HAP-1 (cell line): ENCODE measurements around the gene HTRA2.
A peak's percentile ranks its signal among the peaks of the same experiment; 100 is the strongest.
"Not testable (repeated sequence)": the region's sequence is repeated elsewhere in the genome, so short reads cannot be mapped to it uniquely, and the experiment has no call there.

Source experiments
- DNase-seq, 2 experiments: peaks; one replicate each; pipeline ENCODE4 v3.0.0-alpha.2; 2016 to 2020; ENCODE audit warnings: low spot score in 2 of 2
- H3K27me3 ChIP-seq: fragments of 250-450 bp; sonication (Bioruptor Pico); 2 replicates; pipeline ENCODE4 v1.5.1; 2020; ENCODE audit warnings: low read depth, mild to moderate bottlenecking, moderate library complexity
- H3K36me3 ChIP-seq: fragments of 250-450 bp; sonication (Bioruptor Pico); replicated peaks from 2 replicates; pipeline ENCODE4 v1.5.1; 2020; ENCODE audit warnings: mild to moderate bottlenecking
- H3K4me1 ChIP-seq: fragments of 250-450 bp; sonication (Bioruptor Pico); 2 replicates; pipeline ENCODE4 v1.5.1; 2020; ENCODE audit warnings: mild to moderate bottlenecking
- H3K4me3 ChIP-seq: fragments of 250-450 bp; sonication (Bioruptor Pico); 2 replicates; pipeline ENCODE4 v1.5.1; 2020; ENCODE audit warnings: mild to moderate bottlenecking, moderate library complexity
- H3K9me3 ChIP-seq: fragments of 250-450 bp; sonication (Bioruptor Pico); 2 replicates; pipeline ENCODE4 v1.5.1; 2020; ENCODE audit warnings: mild to moderate bottlenecking, moderate library complexity
- in situ Hi-C: fragments of 300-500 bp; cut with MboI; formaldehyde crosslinking; loops from 3 replicates; pipeline ENCODE4 v1.14.3; 2020; ENCODE audit warnings: low sequenced_read_pairs, inconsistent platforms, mixed read lengths

HTRA2 gene

GRCh38 chr2:74529357-74530238 lies at the start of gene HTRA2, which contains the start of gene AUP1:
Gene HTRA2, plus strand, starts transcription at chr2:74529933. Its CDS starts 74 bp downstream, at chr2:74530007.
Gene AUP1, minus strand, starts transcription at chr2:74529706. Its CDS starts 77 bp downstream, at chr2:74529629.
- no peaks in the 10 kb centered on the region for H3K9me3 ChIP-seq
- H3K36me3 ChIP-seq = peaks cover 58% of the 10 kb centered on the region
- peak; percentile 98 to 99 for DNase-seq
- H3K4me3 ChIP-seq = peak within 1 kb of the TSS; percentile 80
- in situ Hi-C loops = no loop called here
- H3K27me3 ChIP-seq = no peaks in the 10 kb centered on the region
- H3K4me1 ChIP-seq = peaks cover 13% of the 10 kb centered on the region

DNA sequence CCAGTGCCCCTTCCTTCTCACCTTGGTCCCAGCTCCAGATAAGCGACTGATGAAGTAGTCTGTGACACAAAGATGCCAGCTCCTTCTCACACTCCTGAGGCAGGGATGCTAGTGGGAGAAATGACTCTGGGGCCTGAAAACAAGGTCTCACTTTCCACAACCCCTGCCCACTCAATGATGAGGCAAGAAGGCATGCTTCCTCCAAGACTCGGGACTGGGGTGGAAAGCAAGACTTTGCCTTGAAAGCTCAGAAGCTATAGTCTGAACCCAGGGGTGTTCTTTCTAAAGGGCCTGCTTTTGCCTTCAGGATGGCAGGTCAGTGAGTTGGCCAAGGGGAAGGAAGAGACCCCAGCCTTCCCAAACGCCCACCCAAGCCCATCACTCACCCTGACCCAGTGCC lies 48.3 kb upstream of the HTRA2 start:
- Histone ChIP-seq H3K4me1 (peaks cover 7% of the 10 kb centered on the region), H3K27me3 (no peaks in the 10 kb centered on the region), H3K36me3 (peaks cover 25% of the 10 kb centered on the region), H3K9me3 (no peaks in the 10 kb centered on the region), H3K4me3 (peak overlapping the region; percentile 95)
- no peak for DNase-seq
- in situ Hi-C loops = no loop called here

GRCh38 chr2:74481961-74482800 lies 47.6 kb upstream of the HTRA2 start:
- Histone ChIP-seq H3K36me3 (peaks cover 25% of the 10 kb centered on the region), H3K27me3 (no peaks in the 10 kb centered on the region), H3K9me3 (no peaks in the 10 kb centered on the region), H3K4me3 (peak overlapping the region; percentile 95), H3K4me1 (peaks cover 7% of the 10 kb centered on the region)
- in situ Hi-C loops = no loop called here
- peak in 1 of 2 experiments; percentile 34 for DNase-seq

GRCh38 chr2:74482801-74483674 lies 46.7 kb upstream of the HTRA2 start, which contains the start of the genes CCDC142 and TTC31:
Gene CCDC142, minus strand, starts transcription at chr2:74482998. Its CDS starts 161 bp downstream, at chr2:74482837.
Gene TTC31, plus strand, starts transcription at chr2:74483081. Its CDS starts 15 bp downstream, at chr2:74483096.
- no peaks in the 10 kb centered on the region for H3K9me3 ChIP-seq
- peaks cover 25% of the 10 kb centered on the region for H3K36me3 ChIP-seq
- DNase-seq = peak; percentile 92 to 97
- in situ Hi-C loops = no loop called here
- peak within 1 kb of the TSS; percentile 95 for H3K4me3 ChIP-seq
- no peaks in the 10 kb centered on the region for H3K27me3 ChIP-seq
- H3K4me1 ChIP-seq = peaks cover 7% of the 10 kb centered on the region

DNA sequence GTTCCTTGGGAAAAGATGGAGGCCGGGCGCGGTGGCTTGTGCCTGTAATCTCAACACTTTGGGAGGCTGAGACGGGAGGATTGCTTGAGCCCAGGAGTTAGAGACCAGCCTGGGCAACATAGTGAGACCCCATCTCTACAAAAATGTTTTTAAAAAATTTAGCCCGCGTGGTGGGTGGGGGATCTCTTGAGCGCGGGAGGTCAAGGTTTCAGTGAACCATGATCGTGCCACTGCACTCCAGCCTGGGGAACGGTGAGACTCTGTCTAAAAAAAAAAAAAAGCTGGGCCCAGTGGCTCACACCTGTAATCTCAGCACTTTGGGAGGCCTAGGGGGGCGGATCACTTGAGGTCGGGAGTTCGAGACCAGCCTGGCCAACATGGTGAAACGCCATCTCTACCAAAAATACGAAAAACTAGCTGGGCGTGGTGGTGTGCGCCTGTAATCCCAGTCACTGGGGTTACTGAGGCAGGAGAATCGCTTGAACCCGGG lies 46.0 kb upstream of the HTRA2 start:
- in situ Hi-C loops, H3K27me3 ChIP-seq, H3K9me3 ChIP-seq, DNase-seq, H3K4me1 ChIP-seq: not testable (repeated sequence)
- Histone ChIP-seq H3K4me3 (peak overlapping the region; percentile 95), H3K36me3 (peaks cover 23% of the 10 kb centered on the region)

- no peak for DNase-seq
- Histone ChIP-seq H3K36me3 (peaks cover 15% of the 10 kb centered on the region), H3K27me3 (no peaks in the 10 kb centered on the region), H3K4me1 (peaks cover 5% of the 10 kb centered on the region), H3K4me3 (no peak overlapping the region), H3K9me3 (no peaks in the 10 kb centered on the region)
- in situ Hi-C loops = loop anchor here (5.0 kb wide), 1 partner anchor 91 kb away; no protein-coding TSS in a partner anchor
These were observed 43.6 kb upstream of the HTRA2 start for GRCh38 chr2:74486141-74486540.

GRCh38 chr2:74488643-74489481 lies 40.9 kb upstream of the HTRA2 start:
- no peak for DNase-seq
- H3K4me1 ChIP-seq = no peaks in the 10 kb centered on the region
- H3K4me3 ChIP-seq = no peak overlapping the region
- no peaks in the 10 kb centered on the region for H3K9me3 ChIP-seq
- H3K36me3 ChIP-seq = peaks cover 30% of the 10 kb centered on the region
- no peaks in the 10 kb centered on the region for H3K27me3 ChIP-seq
- in situ Hi-C loops = loop anchor here (5.0 kb wide), 1 partner anchor 88 kb away; no protein-coding TSS in a partner anchor

DNA sequence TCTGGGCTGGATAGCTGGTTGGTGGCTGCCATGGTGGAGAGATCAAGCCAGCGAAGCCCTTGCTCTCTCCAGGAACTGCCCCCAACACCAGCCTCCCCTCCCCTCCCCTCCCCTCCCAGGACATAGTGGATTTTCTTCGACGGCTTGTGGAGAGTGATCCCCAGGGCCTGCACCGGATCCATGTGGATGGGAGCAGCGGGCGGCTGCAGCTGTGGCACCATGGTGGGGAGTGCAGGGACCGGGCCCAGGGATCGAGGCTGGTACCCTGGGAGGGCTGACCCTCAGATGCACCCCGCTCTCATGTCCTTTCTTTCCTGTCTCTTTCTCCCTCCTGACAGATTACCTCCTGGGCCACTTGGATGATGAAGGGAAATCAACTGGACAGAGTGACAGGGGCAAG lies 39.8 kb upstream of the HTRA2 start:
- H3K36me3 ChIP-seq = peaks cover 30% of the 10 kb centered on the region
- H3K4me3 ChIP-seq = no peak overlapping the region
- in situ Hi-C loops = loop anchor here (5.0 kb wide), 1 partner anchor 87 kb away; no protein-coding TSS in a partner anchor

GRCh38 chr2:74491648-74492544 lies 37.8 kb upstream of the HTRA2 start:
- H3K27me3 ChIP-seq = no peaks in the 10 kb centered on the region
- in situ Hi-C loops = no loop called here
- H3K36me3 ChIP-seq = peaks cover 30% of the 10 kb centered on the region
- no peaks in the 10 kb centered on the region for H3K9me3 ChIP-seq
- DNase-seq = no peak
- no peaks in the 10 kb centered on the region for H3K4me1 ChIP-seq
- H3K4me3 ChIP-seq = no peak overlapping the region

More for the DNA sequence above, 39.8 kb upstream of the HTRA2 start:
- H3K9me3 ChIP-seq = no peaks in the 10 kb centered on the region
- H3K27me3 ChIP-seq = no peaks in the 10 kb centered on the region
- DNase-seq = no peak
- H3K4me1 ChIP-seq = no peaks in the 10 kb centered on the region

DNA sequence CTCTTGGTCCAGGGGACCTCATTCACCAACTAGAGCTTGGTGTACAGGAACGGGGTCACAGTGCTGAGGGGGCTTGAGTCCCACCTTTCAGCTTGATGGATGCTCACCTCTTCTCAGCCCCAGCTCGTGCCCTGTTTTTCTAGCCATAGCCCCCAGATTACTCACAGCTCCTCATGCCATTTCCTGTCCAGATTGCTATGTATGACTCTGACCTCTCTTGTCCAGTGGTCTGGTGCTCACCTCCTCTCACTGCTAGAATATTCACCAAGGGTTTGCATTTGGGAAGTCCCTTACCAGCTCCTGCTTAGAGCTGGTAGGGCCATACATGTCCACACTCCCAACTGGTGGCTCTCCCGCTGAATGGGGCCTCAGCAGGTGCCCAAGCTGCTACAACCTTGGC lies 36.2 kb upstream of the HTRA2 start:
- Histone ChIP-seq H3K4me3 (no peak overlapping the region), H3K36me3 (peaks cover 23% of the 10 kb centered on the region), H3K4me1 (no peaks in the 10 kb centered on the region), H3K9me3 (no peaks in the 10 kb centered on the region), H3K27me3 (no peaks in the 10 kb centered on the region)
- DNase-seq = no peak
- in situ Hi-C loops = no loop called here

GRCh38 chr2:74495440-74495839 lies 34.3 kb upstream of the HTRA2 start:
- H3K9me3 ChIP-seq = no peaks in the 10 kb centered on the region
- no peaks in the 10 kb centered on the region for H3K4me1 ChIP-seq
- no peak overlapping the region for H3K4me3 ChIP-seq
- H3K36me3 ChIP-seq = peaks cover 23% of the 10 kb centered on the region
- no peaks in the 10 kb centered on the region for H3K27me3 ChIP-seq
- no peak for DNase-seq
- in situ Hi-C loops = no loop called here
